Urinary bladder (tissue), 4 donors: ENCODE measurements around the gene BANF2. TPM values are rescaled to one million over a fixed set of nuclear protein-coding genes. Genes with fewer than 3 reads are reported as not detected.
A peak's percentile ranks its signal among the peaks of the same experiment; 100 is the strongest.
"Not testable (repeated sequence)": the region's sequence is repeated elsewhere in the genome, so short reads cannot be mapped to it uniquely, and the experiment has no call there.

Experiments
- DNase-seq: peaks from one replicate; pipeline ENCODE4 v3.0.0-alpha.2; 2015; ENCODE audit errors: extremely low spot score
- H3K27ac ChIP-seq: one replicate; pipeline ENCODE4 v1.5.1; 2013; ENCODE audit warnings: low read depth, mild to moderate bottlenecking, moderate library complexity
- H3K36me3 ChIP-seq: one replicate; pipeline ENCODE4 v1.6.1; 2013; ENCODE audit warnings: mild to moderate bottlenecking, moderate library complexity; ENCODE audit not compliant: insufficient read depth
- H3K4me1 ChIP-seq: one replicate; pipeline ENCODE4 v1.6.1; 2013; ENCODE audit warnings: mild to moderate bottlenecking, moderate library complexity; ENCODE audit not compliant: insufficient read depth
- H3K4me3 ChIP-seq: one replicate; pipeline ENCODE4 v1.5.1; 2013; ENCODE audit warnings: low read depth, low read length
- WGBS: extraction: QIAGEN DNeasy Blood & Tissue Kit; methylation state at CpG from one replicate; pipeline ENCODE4 v1.1.7; 2013; 5-methylcytosine and 5-hydroxymethylcytosine counted together
- polyA plus RNA-seq: library from polyadenylated mRNA; stranded (reverse); fragments of 200-250 nt; gene quantifications from one replicate; pipeline ENCODE4 v1.2.3, GENCODE V29; 2013
- total RNA-seq: library from RNA; depleted of rRNA; stranded (reverse); fragments of >200 nt; gene quantifications from one replicate; pipeline ENCODE4 v1.2.3, GENCODE V29; 2014
- donor health status: healthy with polysubstance abuse.
- donor health status: healthy.

The BANF2 gene
- total and polyA plus RNA-seq, 2 donors, result not detected

DNA sequence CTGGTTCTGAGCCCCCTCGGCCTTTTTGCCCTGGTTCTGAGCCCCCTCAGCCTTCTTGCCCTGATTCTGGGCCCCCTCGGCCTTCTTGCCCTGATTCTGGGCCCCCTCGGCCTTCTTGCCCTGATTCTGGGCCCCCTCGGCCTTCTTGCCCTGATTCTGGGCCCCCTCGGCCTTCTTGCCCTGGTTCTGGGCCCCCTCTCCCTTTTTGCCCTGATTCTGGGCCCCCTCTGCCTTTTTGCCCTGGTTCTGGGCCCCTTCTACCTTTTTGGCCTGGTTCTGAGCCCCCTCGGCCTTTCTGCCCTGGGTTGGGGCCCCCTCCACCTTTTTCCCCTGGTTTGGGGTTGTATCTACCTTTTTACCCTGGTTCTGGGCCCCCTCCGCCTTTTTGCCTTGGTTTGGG lies 40.4 kb upstream of the BANF2 start:
- H3K4me1 ChIP-seq, H3K27ac ChIP-seq: not testable (repeated sequence)

DNA sequence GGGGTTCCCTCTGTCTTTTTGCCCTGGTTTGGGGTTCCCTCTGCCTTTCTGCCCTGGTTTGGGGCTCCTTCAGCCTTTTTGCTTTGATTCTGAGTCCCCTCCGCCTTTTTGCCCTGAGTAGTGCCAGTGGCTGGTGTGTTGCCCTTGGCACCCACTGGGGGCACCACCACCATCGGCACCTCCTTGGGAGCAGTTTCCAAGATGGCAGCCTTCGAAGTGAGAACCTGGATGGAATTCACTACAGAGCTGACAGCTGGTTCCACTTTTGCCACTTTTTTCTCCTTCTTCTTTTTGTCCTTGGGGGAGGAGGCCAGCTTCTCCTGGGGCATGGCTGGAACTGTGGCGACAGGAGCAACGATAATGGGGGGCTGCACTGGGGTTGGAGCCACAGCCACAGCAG lies 40.0 kb upstream of the BANF2 start:
- Histone ChIP-seq H3K4me3 (no peak overlapping the region), H3K36me3 (no peaks in the 10 kb centered on the region), H3K27ac (no peak overlapping the region), H3K4me1 (no peaks in the 10 kb centered on the region)
- no peak for DNase-seq
- 96% methylated on average over 5 of the region's 5 CpGs for WGBS

More for the DNA sequence above, 40.4 kb upstream of the BANF2 start:
- not testable (repeated sequence) for DNase-seq, H3K4me3 ChIP-seq, H3K36me3 ChIP-seq
- 98% methylated on average over 7 of the region's 7 CpGs for WGBS

DNA sequence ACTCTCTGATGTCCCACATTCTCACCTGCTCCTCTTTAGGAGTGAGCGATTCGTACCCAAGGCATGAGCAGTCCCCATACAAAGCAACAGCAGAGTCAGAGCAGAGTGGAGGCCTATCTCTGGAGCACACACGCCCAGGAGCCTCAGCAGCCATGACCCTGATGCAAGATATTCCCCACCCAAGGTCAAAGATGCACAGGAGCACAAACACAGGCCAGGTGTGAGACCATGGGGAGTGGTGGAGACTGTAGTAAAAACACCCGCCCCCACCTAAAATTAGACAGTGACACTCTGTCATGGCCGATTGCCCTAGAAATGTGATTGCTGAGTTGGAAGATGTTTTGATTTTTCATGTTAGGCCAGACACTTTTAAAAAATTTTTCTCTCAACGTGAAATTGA lies 39.1 kb upstream of the BANF2 start:
- H3K27ac ChIP-seq, result no peak overlapping the region
- DNase-seq, result no peak
- no peaks in the 10 kb centered on the region for H3K36me3 ChIP-seq
- H3K4me3 ChIP-seq, result no peak overlapping the region
- WGBS, result 70% methylated on average over 6 of the region's 6 CpGs
- no peaks in the 10 kb centered on the region for H3K4me1 ChIP-seq

DNA sequence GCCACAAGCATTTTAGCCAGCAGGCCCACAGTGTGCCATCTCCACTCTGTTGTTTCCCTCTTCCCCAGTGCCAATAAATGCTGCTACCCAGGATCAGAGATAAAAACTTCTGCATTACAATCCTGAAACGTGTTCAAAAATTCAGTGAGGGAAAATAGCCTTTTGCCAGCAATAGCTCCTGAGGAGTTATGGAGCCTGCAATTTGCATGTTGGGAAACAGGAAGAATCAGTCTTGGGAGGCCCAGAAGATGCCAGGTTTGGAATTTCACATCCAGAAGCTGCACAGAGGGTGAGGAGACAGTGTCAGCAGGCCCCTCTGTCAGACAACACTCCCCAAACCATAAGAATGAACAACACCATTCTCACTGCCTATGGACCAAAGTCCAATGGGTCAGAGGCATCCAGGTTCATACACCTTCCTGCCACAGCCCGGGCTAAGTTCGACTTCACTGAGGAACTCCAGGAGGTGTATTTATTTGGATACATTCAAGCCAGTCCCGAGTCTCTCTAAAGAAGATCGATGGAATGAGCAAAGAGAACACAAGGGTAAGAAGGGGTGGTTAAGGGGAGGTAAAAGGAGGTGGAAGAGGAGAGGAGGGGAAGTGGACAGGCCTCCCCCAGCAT lies 38.5 kb upstream of the BANF2 start:
- no peak overlapping the region for H3K27ac ChIP-seq
- no peaks in the 10 kb centered on the region for H3K36me3 ChIP-seq
- no peak overlapping the region for H3K4me3 ChIP-seq
- no peaks in the 10 kb centered on the region for H3K4me1 ChIP-seq
- WGBS, result 57% methylated on average over 5 of the region's 5 CpGs
- DNase-seq, result no peak

DNA sequence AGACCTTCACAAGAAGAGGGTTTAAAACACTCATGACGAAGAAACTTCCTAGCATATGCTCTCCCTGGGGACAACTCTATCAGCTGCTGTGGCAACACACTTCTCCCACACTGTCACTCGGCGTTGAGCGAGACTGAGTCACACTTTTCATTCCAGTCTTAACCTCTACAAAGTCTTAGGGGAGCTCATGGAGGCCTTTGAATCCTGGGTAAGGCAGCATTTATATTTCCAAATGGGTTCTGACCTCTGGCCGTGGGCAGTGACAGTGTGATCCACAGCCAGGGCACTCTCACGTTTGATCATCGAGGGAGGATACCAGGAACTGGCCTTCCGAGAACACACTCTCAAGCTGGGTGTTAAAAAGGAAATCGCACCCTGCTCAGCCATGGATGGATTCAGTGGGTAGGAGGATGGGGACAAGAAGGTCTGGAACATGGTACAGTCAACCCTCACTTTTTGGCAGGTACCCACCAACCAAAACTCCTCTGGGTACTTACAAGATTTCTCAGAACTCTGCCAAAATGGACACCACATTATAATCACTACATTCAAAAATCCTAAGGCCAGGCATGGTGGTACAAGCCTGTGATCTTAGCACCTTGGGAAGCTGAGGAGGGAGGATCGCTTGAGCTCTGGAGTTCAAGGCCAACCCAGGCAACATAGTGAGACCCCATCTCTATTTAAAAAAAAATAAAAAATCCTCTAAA lies 37.3 kb upstream of the BANF2 start:
- H3K4me3 ChIP-seq, result no peak overlapping the region
- WGBS, result 74% methylated on average over 10 of the region's 10 CpGs
- peak overlapping the region; percentile 72 for H3K27ac ChIP-seq
- no peaks in the 10 kb centered on the region for H3K36me3 ChIP-seq
- H3K4me1 ChIP-seq, result no peaks in the 10 kb centered on the region
- no peak for DNase-seq

DNA sequence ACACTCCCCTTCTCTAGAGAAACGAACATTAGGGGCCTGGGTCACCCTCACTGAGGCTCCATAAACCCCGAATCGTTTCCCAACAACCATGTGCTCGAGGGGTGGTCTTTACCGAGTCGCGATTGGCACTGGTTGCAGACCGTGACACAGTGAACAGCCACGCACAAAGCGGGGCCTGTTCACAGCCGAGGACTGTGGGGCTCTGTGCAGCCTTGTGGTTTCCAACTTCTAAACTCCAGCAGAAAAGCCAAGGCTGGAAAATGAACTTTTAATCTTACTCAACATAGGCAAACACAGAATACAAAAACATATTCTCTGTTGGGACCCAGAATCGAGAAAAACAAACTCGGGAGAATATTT lies 36.7 kb upstream of the BANF2 start:
- Histone ChIP-seq H3K4me3 (no peak overlapping the region), H3K27ac (peak overlapping the region; percentile 72), H3K36me3 (no peaks in the 10 kb centered on the region), H3K4me1 (no peaks in the 10 kb centered on the region)
- no peak for DNase-seq
- WGBS, result 78% methylated on average over 13 of the region's 13 CpGs

DNA sequence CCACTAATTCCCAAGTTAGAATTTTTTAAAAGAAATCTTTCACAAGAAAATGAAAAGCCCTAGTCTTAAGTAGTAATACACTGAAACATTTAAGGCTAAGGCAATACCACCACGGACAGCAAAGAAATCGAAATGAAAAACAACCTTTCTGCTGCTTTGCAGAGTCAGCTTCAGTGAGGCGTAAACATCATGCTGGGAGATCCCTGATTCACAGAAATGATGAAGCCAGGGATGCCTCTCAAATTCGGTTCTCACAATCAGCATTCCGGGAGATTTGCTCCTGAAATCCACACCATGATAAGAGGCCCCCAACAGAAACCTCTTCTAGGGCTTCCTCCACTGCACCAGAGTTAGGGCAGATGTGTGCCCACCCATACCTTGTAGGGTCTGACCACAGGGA lies 36.3 kb upstream of the BANF2 start:
- no peak overlapping the region for H3K27ac ChIP-seq
- H3K4me1 ChIP-seq, result no peaks in the 10 kb centered on the region
- 51% methylated on average over 5 of the region's 5 CpGs for WGBS
- H3K36me3 ChIP-seq, result no peaks in the 10 kb centered on the region
- H3K4me3 ChIP-seq, result no peak overlapping the region
- no peak for DNase-seq

DNA sequence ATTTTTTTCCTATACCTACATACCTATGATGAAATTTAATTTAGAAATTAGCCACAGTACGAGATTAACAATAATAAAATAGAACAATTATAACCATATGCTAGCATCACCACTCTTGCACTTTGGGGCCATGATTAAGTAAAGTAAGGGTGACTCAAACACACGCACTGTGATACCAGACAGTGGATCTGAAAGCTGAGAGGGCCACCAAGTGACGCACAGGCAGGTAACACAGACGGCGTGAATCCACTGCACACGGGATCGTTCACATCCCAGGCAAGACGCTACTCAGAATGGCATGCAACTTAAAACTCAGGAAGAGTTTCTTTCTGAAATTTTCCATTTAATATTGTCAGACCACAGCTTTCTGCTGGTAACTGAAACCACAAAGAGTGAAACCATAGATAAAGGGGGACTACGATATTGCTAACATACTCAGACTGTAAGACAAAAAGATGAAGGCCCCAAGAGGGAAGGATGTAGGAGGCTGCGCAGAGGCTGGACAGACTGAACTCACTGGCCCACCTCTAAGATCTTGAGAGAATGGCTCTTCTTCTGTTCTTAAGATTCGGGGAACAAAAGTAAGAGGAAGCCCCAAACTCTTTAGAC lies 35.6 kb upstream of the BANF2 start:
- Histone ChIP-seq H3K4me1 (no peaks in the 10 kb centered on the region), H3K4me3 (no peak overlapping the region), H3K27ac (no peak overlapping the region), H3K36me3 (no peaks in the 10 kb centered on the region)
- WGBS, result 79% methylated on average over 11 of the region's 11 CpGs
- DNase-seq, result no peak

DNA sequence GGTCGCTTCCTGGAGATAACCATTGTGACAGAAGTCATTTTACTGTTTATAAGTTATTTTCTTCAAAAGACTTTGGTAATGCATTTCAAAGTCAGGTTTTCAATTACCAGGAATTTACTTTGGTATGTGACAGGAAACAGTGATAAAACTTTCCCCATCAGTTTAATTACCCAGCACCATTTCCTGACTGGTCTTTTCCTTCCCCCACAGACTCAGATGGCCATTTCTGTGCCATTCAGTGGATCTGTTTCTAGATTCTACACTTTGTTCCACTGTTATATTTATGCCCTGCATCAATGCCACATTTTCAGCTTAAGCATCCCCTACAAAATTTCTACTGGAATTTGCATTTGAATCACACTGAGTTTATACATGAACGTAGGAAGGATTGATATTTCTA lies 34.0 kb upstream of the BANF2 start:
- no peak for DNase-seq
- Histone ChIP-seq H3K4me3 (no peak overlapping the region), H3K27ac (no peak overlapping the region), H3K36me3 (no peaks in the 10 kb centered on the region), H3K4me1 (no peaks in the 10 kb centered on the region)
- WGBS, result 81% methylated on average over 2 of the region's 2 CpGs

DNA sequence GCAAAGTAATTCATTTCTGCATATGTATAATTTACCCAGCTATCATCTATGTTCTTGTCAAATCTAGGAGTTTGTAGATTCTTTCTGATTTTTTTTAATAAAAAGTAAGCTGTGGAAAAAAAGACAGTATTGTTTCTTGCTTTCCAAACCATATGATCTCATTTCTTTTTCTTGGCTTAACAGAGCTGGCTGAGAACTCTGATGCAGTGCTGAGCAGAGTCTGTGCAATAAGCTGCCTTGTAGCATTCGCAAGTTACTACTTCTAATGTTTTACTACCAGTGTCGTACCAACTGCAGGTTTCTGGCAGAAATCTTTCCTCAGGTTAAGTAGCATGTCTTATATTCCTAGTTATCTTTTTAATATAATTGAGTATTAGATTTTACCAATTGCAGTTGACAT lies 33.3 kb upstream of the BANF2 start:
- no peaks in the 10 kb centered on the region for H3K4me1 ChIP-seq
- no peak overlapping the region for H3K4me3 ChIP-seq
- no peak overlapping the region for H3K27ac ChIP-seq
- DNase-seq, result no peak
- no peaks in the 10 kb centered on the region for H3K36me3 ChIP-seq
- WGBS, result 34% methylated on average over 2 of the region's 2 CpGs

DNA sequence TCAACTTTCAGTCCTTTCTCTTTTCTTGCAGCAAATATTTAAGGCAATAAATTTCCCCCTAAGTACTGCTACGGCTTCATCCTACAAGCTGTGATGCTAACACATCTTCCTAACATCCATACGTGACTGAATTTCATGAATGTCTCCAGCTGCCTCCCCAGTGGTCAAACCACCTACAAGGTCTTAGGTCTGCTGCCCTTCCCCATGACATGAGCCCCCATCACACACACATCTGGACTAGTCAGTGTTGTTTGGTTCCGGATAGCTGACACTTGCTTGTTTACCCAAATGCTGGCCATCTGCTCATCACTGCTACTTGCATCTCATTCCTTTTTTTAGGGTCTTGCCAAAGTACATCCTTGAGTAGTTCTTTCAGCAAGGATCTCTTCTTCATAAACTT lies 32.3 kb upstream of the BANF2 start:
- DNase-seq, result no peak
- H3K4me3 ChIP-seq, result no peak overlapping the region
- H3K36me3 ChIP-seq, result no peaks in the 10 kb centered on the region
- no peak overlapping the region for H3K27ac ChIP-seq
- no peaks in the 10 kb centered on the region for H3K4me1 ChIP-seq
- WGBS, result 78% methylated on average over 3 of the region's 3 CpGs

DNA sequence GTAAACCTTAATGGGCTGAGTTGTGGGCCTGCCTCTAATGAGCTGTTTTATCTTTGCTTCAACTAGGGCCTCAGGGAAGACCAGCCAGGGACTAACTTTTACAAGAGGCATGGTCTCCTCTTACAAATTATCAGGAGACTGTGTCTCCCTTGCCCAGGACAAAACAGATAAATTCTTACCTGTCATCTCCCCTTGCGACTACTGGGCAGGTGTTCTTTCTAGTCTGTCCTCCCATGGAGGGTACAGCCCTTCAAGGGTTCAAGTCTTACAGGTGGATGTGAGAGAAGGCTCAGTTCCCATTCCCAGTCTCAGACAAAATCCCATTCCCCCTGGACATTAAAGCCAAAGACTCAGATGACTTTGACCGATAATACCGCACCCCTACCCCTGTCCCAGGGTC lies 31.3 kb upstream of the BANF2 start:
- H3K27ac ChIP-seq, result no peak overlapping the region
- H3K4me1 ChIP-seq, result no peaks in the 10 kb centered on the region
- no peaks in the 10 kb centered on the region for H3K36me3 ChIP-seq
- H3K4me3 ChIP-seq, result no peak overlapping the region
- WGBS, result 93% methylated on average over 3 of the region's 3 CpGs
- no peak for DNase-seq

DNA sequence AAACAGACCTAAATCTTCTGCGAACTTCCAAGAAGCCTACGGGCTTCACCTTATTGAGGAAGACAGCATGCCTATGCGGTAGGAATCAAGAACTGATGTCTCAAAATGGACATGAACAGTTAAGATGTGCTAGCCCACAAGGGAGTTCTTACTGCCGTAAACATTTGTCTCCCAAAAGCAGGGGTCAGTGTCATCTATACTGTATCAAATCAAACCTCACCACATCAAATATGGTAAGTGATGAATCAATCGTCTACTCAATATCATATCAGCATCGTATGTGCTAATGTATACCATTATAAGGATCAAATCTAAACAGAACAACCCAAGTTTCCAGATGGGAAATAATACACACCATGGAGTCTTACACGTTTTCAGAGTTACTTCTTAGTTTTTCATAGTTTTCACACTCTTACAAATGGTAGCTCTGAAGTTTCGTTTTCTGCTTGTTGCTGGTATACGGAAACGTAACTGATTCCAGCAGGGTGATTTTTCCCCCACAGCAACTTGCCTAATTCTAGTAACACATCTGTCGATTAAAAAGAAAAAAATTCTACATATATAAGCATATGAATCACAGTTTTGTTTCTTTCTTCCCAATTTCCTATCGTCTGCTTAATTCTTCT lies 30.3 kb upstream of the BANF2 start:
- H3K4me1 ChIP-seq, result no peaks in the 10 kb centered on the region
- no peak overlapping the region for H3K27ac ChIP-seq

DNA sequence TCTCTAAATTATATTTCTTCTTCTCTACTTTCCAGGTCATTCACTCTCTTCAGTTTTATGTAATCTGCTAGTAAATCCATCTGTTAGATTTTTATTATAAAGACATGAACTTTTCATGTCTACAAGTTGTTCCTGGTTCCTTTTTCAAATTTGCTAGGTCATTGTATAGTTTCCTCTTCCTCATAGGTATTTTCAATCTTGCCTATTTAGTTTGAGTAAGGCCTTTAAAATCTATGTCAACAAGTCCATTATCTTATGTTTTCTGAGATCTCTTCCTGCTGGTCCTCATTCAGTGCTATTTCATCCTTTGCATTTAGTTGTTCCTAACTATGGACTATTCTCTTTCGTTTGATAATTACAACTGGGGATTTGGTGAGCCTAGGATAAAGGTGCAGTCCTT lies 28.8 kb upstream of the BANF2 start:
- Histone ChIP-seq H3K4me1 (no peaks in the 10 kb centered on the region), H3K27ac (no peak overlapping the region), H3K4me3 (no peak overlapping the region), H3K36me3 (no peaks in the 10 kb centered on the region)
- no peak for DNase-seq
- WGBS, result 84% methylated on average over 1 of the region's 1 CpG

More for the DNA sequence above, 30.3 kb upstream of the BANF2 start:
- Histone ChIP-seq H3K4me3 (no peak overlapping the region), H3K36me3 (no peaks in the 10 kb centered on the region)
- 78% methylated on average over 12 of the region's 12 CpGs for WGBS
- no peak for DNase-seq
